Measurements from ENCODE around the gene KDM2A.

The KDM2A gene

GRCh38 chr11:67264260-67264659, 145.2 kb downstream of the KDM2A start:
- Histone ChIP-seq H3K27me3 (ENCODE audit: insufficient read depth, poor library complexity, severe bottlenecking) (no peaks in the 10 kb centered on the region), H3K27ac (ENCODE audit: poor library complexity, severe bottlenecking) (peak overlapping the region; percentile 57), H3K4me3 (ENCODE audit: severe bottlenecking) (no peak overlapping the region), H3K9me3 (ENCODE audit: severe bottlenecking) (no peaks in the 10 kb centered on the region), H3K36me3 (ENCODE audit: low read depth) (peaks cover 16% of the 10 kb centered on the region), H3K4me1 (ENCODE audit: insufficient read depth, poor library complexity, severe bottlenecking) (peaks cover 32% of the 10 kb centered on the region)
- DNase-seq (ENCODE audit: low spot score): no peak
- no peak for ATAC-seq (ENCODE audit: low read depth)
- no peak for TF ChIP-seq CTCF (IDR thresholded peaks at IDR 0.05; ENCODE audit: poor library complexity, severe bottlenecking)

GRCh38 chr11:67264877-67265632, 146.0 kb downstream of the KDM2A start:
- Histone ChIP-seq H3K27me3 (ENCODE audit: insufficient read depth, poor library complexity, severe bottlenecking) (no peaks in the 10 kb centered on the region), H3K4me1 (ENCODE audit: insufficient read depth, poor library complexity, severe bottlenecking) (peaks cover 40% of the 10 kb centered on the region), H3K27ac (ENCODE audit: poor library complexity, severe bottlenecking) (no peak overlapping the region), H3K4me3 (ENCODE audit: severe bottlenecking) (no peak overlapping the region), H3K9me3 (ENCODE audit: severe bottlenecking) (no peaks in the 10 kb centered on the region), H3K36me3 (ENCODE audit: low read depth) (peaks cover 21% of the 10 kb centered on the region)
- TF ChIP-seq CTCF (IDR thresholded peaks at IDR 0.05; ENCODE audit: poor library complexity, severe bottlenecking): no peak
- ATAC-seq (ENCODE audit: low read depth) (no peak), DNase-seq (ENCODE audit: low spot score) (peak; percentile 42)

- Histone ChIP-seq H3K27ac (ENCODE audit: poor library complexity, severe bottlenecking) (no peak overlapping the region), H3K9me3 (ENCODE audit: severe bottlenecking) (no peaks in the 10 kb centered on the region), H3K4me3 (ENCODE audit: severe bottlenecking) (peak overlapping the region; percentile 97), H3K27me3 (ENCODE audit: insufficient read depth, poor library complexity, severe bottlenecking) (no peaks in the 10 kb centered on the region), H3K36me3 (ENCODE audit: low read depth) (peaks cover 21% of the 10 kb centered on the region), H3K4me1 (ENCODE audit: insufficient read depth, poor library complexity, severe bottlenecking) (peaks cover 44% of the 10 kb centered on the region)
- DNase-seq (ENCODE audit: low spot score) (peak; percentile 47), ATAC-seq (ENCODE audit: low read depth) (peak; percentile 14; the same call in 1 of the 3 replicates)
- peak; percentile 81 for TF ChIP-seq CTCF (IDR thresholded peaks at IDR 0.05; ENCODE audit: poor library complexity, severe bottlenecking)
Observed at GRCh38 chr11:67265633-67266448, 146.8 kb downstream of the KDM2A start.

GRCh38 chr11:67266449-67267187, 147.6 kb downstream of the KDM2A start, which contains the start of gene GRK2:
Gene GRK2 (plus strand): TSS chr11:67266473. CDS start chr11:67266700, 227 bp downstream.
- DNase-seq (ENCODE audit: low spot score) (no peak), ATAC-seq (ENCODE audit: low read depth) (0 out of 3 replicates have a peak, but pooled peaks have one; percentile 6)
- Histone ChIP-seq H3K27ac (ENCODE audit: poor library complexity, severe bottlenecking) (peak within 1 kb of the TSS; percentile 83), H3K4me1 (ENCODE audit: insufficient read depth, poor library complexity, severe bottlenecking) (peaks cover 44% of the 10 kb centered on the region), H3K9me3 (ENCODE audit: severe bottlenecking) (no peaks in the 10 kb centered on the region), H3K27me3 (ENCODE audit: insufficient read depth, poor library complexity, severe bottlenecking) (no peaks in the 10 kb centered on the region), H3K4me3 (ENCODE audit: severe bottlenecking) (peak within 1 kb of the TSS; percentile 97), H3K36me3 (ENCODE audit: low read depth) (peaks cover 24% of the 10 kb centered on the region)
- peak; percentile 1 for TF ChIP-seq CTCF (IDR thresholded peaks at IDR 0.05; ENCODE audit: poor library complexity, severe bottlenecking)

Measured in RWPE2 (cell line).